Measurements from ENCODE around the gene TEX22.

Gene TEX22

DNA sequence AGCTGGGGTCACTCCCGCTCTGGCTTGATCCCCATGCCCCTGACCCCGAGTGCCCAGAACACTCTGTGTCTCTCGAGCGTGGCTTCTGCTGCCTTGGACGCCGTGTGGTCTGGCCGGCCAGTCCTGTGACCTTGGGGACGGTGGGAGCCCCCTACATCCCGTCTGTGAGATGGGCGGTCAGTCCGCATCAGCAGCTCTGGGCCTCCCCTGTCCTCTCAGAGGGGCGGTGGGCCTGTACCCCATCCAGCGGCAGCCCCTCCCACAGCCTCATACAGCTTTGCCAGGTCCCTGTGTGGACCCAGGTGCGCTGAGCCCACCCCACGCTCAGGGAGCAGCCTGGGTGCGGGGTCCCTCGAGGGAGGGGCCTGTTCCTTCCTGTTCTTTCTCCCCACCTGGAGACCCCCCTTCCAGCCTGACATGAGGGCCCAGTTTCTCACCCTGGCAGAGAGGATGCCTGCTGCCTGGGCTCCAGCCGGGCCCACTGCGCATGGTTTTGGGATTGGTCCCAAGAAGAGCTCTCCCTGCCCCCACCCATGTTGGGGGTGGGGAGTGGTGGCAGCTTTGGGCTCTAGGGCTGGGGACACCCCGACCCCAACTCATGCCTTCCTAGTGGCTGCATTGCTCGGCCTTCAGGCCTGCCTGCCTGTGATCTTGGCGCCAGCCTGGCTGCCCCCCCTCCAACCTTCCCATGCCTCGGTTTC lies 22.8 kb downstream of the TEX22 start:
- DNase-seq (ENCODE audit: low read depth), result no peak

DNA sequence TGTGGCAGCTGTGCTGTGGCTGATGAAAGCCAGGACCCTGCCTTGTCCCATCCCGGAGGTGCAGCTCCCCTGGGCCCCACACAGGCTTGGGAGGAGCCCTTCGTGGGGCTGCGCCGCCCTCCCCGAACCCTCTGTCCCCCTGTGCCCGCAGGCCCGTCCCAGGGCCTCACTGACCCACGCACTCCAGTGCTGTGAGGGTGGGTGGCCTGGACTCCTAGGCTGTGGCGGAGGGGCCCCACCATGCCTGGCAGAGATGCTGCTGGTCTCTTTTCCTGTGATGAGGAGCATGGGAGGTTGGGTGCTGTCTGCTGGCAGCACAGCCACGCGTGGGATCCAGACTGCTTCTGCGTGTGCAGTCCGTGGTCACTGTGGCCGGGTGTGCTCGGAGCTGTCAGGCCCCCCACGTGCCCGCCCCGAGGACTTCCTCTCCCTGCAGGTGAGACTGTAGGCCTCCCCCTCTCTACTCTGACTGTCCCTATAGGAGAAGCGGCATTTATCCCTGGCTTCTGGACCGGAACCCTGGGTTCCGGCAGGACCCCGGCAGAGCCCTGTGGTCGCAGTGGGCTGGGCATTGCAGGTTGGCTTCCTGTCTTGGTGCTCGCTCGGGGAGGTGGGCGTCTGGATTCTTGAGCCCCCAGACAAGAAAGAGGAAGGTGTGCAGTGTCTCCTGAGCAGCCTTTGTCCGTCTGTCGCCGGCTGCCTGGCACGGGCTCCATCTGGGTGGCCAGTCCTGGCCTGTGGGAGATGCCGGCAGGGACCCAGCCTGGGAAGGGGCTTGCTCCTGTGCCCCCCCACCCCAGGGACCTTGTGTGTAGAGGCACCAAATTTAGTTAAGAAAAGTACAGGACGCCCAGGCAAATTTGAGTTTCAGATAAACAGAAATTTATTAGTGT lies 23.6 kb downstream of the TEX22 start:
- no peak for DNase-seq (ENCODE audit: low read depth)

DNA sequence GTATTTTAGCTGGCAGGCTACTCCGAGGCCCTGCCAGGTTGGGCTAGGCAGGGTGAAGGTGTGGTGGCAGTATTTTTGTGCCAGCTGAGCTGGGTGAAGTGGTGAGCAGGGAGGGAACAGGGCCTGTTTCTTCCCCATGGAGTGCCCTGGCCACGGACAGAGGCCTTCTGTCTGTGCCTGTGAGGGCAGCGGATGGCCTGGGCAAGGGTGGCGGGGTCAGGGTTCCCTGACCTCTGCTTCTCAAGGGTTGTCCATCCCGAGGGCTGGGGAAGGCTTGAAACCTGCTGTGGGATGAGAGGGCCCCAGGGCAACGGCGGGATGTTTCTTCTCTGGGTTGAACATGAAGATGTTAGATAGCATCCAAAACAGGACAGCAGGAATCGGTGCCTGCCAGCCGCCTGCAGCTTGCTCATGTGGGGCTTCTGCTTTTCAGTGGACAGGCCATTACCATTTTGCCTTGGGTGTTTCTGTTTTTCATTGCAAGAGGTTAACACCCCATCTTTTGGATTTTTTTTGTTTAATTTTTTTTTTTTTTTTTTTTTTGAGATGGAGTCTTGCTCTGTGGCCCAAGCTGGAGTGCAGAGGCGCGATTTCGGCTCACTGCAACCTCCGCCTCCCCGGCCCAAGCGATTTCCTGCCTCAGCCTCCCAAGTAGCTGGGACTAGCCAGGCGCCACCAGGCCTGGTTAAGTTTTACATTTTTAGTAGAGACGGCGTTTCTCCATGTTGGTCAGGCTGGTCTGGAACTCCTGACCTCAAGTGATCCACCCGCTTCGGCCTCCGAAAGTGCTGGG lies 24.6 kb downstream of the TEX22 start:
- DNase-seq (ENCODE audit: low read depth), result no peak

DNA sequence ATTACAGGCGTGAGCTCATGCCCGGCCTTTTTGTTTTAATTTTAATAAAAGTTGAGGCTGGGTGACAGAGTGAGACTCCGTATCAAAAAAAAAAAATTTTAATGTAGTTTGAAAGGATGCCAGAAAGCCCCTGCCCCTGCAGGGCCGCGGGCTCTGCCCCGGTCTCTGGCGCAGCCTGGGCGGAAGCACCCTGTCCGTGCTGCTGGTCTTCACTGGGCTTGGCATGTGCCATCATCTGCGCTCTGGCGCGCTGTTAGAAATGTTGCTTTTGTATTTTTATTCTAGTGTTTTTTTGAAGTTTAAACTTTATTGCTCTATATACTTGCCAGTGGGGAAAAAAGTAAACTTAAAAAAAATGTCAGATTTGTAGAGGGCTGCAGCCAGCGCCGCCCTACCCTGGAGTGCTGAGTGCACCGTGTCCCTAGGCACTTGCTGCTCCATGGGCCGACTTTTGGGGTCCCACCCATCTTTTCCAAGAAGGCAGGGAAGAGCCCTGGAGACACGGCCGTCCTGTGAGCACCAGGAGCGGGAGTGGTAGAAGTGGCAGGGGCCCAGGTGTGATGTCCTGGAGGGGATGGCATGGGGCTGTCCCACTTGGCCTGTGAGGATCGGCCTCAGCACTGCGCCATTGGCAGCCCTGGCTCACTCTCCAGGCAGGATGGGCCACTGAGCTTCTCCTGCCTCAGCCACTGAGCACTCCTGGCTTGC lies 25.3 kb downstream of the TEX22 start:
- DNase-seq (ENCODE audit: low read depth), result no peak

DNA sequence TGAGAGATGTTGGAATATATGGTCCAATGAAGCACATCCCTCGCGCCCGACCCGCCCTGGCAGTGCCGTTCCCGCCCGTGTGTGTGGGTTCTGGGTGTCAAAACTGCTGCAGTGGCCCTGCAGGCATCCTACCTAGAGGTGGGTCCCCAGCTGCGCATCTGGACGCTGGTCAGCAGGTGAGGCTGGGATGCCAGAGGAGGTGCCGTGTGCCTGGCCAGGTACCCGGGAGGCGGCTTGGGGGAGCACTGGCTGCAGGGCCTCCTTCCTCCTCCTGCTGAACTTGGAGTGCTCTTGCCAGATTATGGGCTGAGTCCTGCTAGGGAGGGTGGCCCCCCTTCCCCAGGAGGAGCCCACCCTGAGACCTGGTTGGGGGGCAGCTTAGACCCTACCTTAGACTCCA lies 26.5 kb downstream of the TEX22 start:
- DNase-seq (ENCODE audit: low read depth), result no peak

DNA sequence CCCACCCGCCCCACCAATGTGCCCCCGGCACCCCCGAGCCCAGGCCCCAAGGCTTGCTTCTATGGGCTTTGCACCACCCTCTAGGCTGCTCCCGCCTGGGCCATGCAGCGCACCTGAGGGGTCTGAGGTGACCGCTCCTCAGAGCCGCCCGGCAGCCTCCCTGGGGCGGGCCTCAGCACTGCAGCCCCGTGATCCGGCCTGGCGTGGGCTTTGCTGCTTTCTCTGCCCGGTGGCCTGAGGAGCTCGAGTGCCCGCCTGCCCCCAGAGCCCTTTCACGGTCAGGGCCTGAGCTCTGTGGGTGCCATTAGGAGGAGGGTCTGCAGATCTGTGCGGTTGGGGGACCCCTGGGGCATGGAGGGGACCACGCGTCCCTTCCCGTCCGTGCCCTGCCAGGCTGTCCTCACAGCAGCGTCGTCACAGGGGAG lies 27.5 kb downstream of the TEX22 start:
- no peak for DNase-seq (ENCODE audit: low read depth)

DNA sequence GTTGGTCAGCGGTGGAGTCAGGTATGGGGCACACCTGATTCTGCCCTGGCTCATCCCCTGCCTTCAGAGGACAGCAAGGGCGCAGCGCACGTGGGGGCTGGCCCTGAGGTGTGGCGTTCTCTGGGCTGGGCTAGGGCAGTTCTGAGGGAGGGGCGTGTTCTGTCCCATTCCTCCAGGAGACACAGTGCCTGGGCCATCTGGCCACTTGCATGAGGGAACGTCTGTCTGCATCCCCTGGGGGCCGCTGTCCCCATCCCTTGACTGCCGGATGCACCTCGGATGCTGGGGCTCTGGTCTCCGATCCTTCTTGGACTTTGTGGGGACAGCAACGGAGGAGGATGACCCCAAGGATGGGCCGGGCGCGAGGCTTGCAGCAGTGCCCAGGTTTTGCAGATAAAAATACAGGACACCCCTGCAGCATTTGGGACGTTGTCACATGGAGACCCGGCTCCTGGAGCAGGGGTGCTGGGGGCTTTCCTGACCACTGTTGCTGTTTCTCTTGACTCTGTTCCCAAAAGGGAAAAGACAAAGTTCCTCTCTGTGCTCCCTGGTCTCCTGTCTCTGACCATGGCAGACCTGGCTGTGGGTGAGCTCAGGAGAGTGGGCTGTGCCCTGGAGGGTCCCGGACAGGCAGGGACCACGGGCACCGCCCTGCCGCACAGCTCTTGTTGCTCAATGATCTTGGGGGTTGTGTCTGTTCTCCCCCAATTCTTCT lies 28.2 kb downstream of the TEX22 start:
- no peak for DNase-seq (ENCODE audit: low read depth)

DNA sequence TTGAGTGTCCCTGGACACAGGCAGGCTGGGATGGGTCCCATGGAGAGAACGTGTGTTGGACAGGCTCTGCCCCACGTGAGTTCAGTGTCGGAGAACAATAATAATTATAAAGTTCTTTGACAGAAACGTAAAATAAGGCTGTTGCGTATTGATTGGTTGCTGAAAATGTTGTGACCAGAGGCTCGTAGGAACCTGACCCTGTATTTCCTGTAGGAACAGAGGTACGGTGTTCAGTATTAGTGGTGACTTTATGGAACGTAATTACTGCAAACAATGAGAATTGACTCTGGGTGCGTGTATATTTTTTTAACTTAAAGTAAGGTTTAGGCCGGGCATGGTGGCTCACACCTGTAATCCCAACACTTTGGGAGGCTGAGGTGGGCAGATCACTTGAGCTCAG lies 29.1 kb downstream of the TEX22 start:
- DNase-seq (ENCODE audit: low read depth), result no peak

DNA sequence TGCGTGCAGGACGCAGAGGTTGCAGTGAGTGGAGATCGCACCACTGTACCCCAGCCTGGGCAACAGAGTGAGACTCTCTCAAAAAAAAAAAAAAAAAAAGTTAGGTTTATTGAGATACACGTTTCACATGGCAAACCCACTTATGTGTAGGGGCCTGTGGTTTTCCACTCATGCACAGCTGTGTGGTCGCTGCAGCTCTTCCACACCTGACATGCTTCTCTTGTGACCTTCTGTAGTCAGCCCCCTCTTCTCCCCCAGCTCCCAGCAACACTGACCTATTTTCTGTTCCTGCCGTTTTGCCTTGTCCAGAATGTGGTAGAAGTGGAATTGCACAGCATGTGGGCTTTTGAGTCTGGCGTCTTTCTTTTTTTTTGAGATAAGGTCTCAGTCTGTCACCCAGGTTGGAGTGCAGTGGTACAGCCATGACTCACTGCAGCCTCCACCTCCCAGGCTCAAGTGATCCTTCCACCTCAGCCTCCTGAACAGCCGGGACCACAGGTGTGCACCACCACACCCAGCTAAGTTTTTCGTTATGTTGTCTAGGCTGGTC lies 29.7 kb downstream of the TEX22 start:
- no peak for DNase-seq (ENCODE audit: low read depth)

DNA sequence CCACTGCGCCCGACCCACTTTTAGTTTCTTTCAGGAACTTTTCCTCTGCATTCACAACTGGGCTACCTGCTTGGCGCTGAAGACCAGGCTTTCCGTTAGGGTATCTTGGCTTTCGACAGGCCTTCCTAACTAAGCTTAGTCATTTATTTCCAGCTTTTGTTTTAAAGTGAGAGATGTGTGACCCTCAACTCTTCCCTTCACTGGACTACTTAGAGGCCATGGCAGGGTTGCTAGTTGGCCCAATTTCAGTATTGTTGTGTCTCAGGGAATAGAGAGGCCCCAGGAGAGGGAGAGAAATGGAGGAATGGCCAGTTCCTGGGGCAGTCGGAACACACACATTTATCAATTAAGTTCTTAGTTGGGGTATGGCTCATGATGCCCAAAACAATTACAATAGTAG lies 31.7 kb downstream of the TEX22 start:
- DNase-seq (ENCODE audit: low read depth), result no peak

DNA sequence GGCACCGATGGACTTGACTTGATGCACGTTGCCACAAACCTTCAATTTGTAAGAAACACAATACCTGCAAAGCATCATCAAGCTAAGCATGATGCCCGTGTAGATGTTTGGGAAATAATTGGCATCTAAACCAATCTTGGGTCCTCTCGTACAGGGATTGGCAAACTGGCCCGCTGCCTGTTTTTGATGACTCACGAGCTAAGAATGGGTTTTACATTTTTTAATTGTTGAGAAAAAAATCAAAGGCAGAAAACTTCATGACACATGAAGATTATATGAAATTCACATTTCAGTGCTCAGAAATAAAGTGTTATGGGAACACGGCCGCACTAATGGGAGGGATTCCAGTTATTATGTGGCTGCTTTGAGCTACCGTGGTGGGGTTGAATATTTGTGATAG lies 32.2 kb downstream of the TEX22 start:
- DNase-seq (ENCODE audit: low read depth), result no peak

DNA sequence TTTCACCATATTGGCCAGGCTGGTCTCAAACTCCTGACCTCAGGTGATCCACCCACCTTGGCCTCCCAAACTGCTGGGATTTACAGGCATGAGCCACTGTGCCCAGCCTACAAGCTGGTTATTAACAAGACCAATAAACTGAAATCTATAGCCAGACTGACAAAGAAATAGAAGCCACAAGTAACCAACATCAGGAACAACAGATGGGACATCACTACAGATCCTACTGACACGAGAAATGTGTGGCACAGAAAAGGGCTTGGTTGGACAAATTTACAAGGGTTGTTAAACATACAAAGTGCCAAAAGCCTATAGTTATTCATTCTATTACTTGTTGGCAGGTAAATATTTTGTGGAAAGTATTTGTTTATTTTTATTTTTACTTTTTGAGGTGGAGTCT lies 32.9 kb downstream of the TEX22 start:
- no peak for DNase-seq (ENCODE audit: low read depth)

DNA sequence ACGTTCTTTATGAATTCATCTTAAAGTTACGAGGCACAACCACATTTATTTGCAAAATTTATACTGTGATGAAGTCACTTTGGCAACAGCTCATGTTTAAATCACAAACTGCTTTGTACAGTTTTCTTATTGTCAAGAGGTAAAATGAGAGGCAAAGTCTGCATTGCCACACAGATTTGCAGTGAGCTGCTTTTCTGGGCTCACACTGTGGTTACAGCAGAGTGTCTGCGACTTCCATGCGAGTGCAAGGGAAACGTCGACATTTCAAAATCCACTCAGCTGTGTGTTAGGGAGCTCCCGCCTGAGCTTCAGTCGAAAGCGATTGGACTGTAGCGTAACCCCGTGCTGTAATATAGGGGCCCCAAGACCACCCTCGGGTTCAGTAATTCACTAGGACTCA lies 34.3 kb downstream of the TEX22 start:
- no peak for DNase-seq (ENCODE audit: low read depth)

DNA sequence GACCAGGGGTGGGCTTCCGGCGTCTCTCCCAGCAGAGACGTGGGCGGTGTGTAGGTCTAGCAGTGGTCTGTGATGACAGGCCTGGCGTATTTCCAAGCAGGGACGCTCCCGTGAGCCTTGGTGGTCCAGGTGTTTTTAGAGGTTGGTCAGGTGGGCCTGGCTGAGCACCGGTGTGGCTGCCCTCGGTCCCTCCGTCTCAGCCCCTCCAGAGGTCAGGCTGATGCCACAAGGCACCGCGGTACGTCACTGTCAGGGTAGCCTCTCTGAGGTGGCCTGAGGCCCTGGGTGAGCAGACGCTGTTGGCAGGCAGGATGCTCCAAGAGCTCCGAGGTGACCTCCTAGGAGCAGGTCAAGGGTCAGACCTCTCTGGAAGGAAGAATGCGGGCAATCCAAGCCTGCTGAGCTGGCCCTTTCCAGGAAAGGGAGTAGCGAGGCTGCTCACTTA lies 34.8 kb downstream of the TEX22 start:
- no peak for DNase-seq (ENCODE audit: low read depth)

DNA sequence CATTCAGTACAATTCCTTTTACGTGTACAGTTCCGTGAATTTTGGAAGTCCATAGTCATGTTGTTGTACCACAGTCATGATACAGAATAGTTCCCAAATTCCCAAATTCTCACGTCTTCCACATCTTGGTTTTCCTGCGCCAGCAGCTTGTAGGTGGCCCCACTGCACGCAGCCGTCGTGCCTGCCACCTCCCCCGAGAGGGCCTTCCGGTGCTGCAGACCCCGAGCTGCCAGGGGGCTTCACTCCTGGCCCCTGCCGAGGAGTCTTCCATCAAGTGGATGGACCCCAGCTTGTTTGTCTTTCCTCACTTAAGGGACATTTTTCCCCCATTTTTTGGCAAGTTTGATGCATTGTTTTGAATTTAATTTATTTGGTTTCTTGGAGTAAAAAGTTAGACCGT lies 38.1 kb downstream of the TEX22 start:
- DNase-seq (ENCODE audit: low read depth), result no peak

DNA sequence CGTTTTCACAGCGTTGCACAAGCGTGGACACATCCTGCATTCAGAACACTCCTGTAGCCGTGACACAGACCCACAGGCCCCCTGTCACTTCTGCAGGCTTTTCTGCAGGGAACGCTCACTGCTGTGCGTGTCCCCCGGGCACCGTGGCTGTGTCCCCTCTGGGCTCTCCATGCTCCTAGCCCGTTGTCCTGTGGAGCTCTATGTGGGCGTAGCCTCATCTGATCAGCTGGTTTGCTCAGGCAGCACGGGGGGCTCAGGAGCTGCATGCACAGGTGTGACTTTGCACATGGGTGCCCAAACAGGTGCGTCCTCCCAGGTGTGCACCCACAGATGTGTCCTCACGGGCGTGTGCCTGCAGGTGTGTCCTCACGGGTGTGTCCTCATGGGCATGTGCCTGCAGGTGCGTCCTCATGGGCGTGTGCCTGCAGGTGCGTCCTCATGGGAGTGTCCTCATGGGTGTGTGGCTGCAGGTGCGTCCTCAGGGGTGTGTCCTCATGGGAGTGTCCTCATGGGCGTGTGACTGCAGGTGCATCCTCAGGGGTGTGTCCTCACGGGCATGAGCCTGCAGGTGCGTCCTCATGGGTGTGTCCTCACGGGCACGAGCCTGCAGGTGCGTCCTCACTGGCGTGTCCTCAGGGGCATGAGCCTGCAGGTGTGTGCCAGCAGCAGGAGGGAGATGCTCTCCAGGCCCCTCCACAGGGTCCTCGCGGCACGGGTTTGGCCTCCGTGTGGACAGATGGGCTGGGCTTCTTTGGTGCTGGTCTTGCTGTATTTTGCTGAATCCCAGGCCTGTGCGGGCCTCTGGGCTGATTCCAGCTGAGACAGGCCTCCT lies 38.8 kb downstream of the TEX22 start:
- DNase-seq (ENCODE audit: low read depth), result no peak

DNA sequence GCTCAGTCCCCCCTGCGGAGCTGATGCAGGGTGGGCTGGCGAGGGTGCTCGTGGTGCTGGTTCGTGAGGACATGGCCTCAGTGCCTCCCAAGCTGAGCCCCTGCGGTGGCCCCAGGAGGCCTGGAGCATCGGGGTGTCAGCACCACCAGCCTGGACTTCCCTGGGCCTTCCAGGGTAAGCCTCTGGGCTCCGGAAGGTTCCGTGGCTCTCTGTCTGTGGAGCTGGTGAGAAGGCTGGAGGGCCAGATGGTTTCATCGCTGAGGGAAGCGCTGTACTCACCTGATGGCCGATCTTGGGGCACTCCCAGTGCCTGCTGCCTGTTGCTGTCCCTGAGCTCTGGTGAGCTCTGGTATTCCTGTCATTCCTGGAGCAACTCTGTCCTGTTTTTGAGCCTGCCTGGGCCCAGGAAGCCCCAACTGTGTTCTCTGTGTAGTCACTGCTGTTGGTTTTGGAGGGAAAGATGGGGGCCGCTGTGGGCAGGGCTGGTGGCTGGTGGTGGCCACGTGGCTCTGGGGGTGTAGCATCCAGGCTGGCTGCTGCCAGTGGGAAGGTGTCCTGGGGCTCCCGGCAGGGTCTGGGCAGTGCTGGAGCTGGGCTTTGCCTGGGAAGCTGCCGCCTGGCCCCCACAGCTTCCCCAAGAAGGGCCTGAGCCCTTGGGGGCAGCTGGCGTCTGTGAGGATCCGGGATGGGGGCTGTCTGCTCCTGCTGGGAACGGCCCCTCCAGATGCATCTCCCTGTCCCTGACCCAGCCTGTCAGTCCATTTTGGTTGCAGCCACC lies 39.6 kb downstream of the TEX22 start:
- DNase-seq (ENCODE audit: low read depth), result no peak

DNA sequence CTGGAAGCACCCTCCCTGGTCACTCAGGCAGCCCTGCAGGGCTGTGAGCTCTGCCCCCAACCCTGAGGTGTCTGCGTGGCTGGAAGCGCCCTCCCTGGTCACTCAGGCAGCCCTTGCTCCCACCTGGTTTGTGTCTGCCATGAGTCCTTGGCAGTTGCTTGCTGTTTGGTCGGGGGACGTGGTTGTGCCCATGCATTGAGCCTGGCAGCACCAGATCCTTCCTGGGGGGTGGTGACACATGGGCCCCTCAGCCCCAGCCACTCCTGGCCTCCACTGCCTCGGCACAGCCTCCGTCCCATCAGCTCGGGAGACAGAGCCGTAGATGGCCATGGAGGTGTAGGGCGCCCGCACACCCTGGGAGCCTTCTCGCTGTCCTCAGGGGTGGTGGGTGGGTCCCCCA lies 40.8 kb downstream of the TEX22 start:
- no peak for DNase-seq (ENCODE audit: low read depth)

Data from T follicular helper cell (primary cell).